ENCODE data around the gene HTRA3.

- TF ChIP-seq YY1 (IDR thresholded peaks at IDR 0.05; ENCODE audit: insufficient read depth, insufficient read length) (no peak), ZNF274 (IDR thresholded peaks at IDR 0.05; ENCODE audit: low read depth, low read length) (no peak), SUZ12 (IDR thresholded peaks at IDR 0.05; ENCODE audit: extremely low read depth, insufficient read depth, insufficient read length) (no peak)
Observed at GRCh38 chr4:8289151-8289750, 19.7 kb downstream of the HTRA3 start.

Measured in NT2/D1 (cell line).